DOHH2 (cell line): ENCODE measurements around the gene QSOX2.

Source experiments
- CTCF ChIP-seq: fragments of 200-600 bp; sonication (generic); IDR thresholded peaks from one replicate; pipeline ENCODE4 v1.5.1; 2014; ENCODE audit warnings: antibody characterized with exemption, mild to moderate bottlenecking, low read depth, low read length; ENCODE audit not compliant: poor library complexity, severe bottlenecking
- EZH2phosphoT487 ChIP-seq: fragments of 200-600 bp; sonication (generic); IDR thresholded peaks from 2 replicates; pipeline ENCODE4 v1.6.1; 2017; ENCODE audit warnings: borderline replicate concordance, mild to moderate bottlenecking, antibody characterized with exemption, low read length, moderate library complexity, mixed read lengths

GRCh38 chr9:136292591-136293448, 47.2 kb upstream of the QSOX2 start:
- no peak for TF ChIP-seq CTCF
- TF ChIP-seq EZH2phosphoT487, result no peak
